Measurements from ENCODE around the gene CNIH1.

The CNIH1 gene

GRCh38 chr14:54425537-54426274 is 15.5 kb downstream of the CNIH1 start:
- Histone ChIP-seq H3K27ac (ENCODE audit: low read length) (no peak overlapping the region), H3K4me1 (ENCODE audit: low read length) (no peaks in the 10 kb centered on the region), H3K9me2 (replicated peaks; ENCODE audit: insufficient read depth, low read length) (no peaks in the 10 kb centered on the region), H3K4me2 (ENCODE audit: low read depth, low read length) (no peak overlapping the region), H4K20me1 (ENCODE audit: insufficient read depth, low read length) (no peaks in the 10 kb centered on the region), H3K9me3 (replicated peaks; ENCODE audit: insufficient read depth, low read length) (no peaks in the 10 kb centered on the region), H2AFZ (ENCODE audit: low read length) (no peak overlapping the region), H3K79me2 (ENCODE audit: low read length) (no peaks in the 10 kb centered on the region), H3F3A (ENCODE audit: insufficient read depth, low read length) (no peaks in the 10 kb centered on the region), H3K36me3 (replicated peaks; ENCODE audit: insufficient read depth, low read length) (no peaks in the 10 kb centered on the region), H3K9ac (ENCODE audit: low read length) (no peak overlapping the region), H3K27me3 (replicated peaks; ENCODE audit: insufficient read depth, low read length) (no peaks in the 10 kb centered on the region), H3K4me3 (ENCODE audit: low read length) (no peak overlapping the region)
- DNase-seq: no peak
- no peak for TF ChIP-seq EZH2phosphoT487 (IDR thresholded peaks at IDR 0.05; ENCODE audit: low read length)
- no peak for TF ChIP-seq EZH2 (optimal IDR thresholded peaks at IDR 0.05; ENCODE audit: low read depth, low read length)

GRCh38 chr14:54425068-54425467 is 16.1 kb downstream of the CNIH1 start:
- Histone ChIP-seq H4K20me1 (ENCODE audit: insufficient read depth, low read length) (no peaks in the 10 kb centered on the region), H2AFZ (ENCODE audit: low read length) (no peak overlapping the region), H3K9me2 (replicated peaks; ENCODE audit: insufficient read depth, low read length) (no peaks in the 10 kb centered on the region), H3K4me3 (ENCODE audit: low read length) (no peak overlapping the region), H3K27me3 (replicated peaks; ENCODE audit: insufficient read depth, low read length) (no peaks in the 10 kb centered on the region), H3F3A (ENCODE audit: insufficient read depth, low read length) (no peaks in the 10 kb centered on the region), H3K79me2 (ENCODE audit: low read length) (no peaks in the 10 kb centered on the region), H3K9ac (ENCODE audit: low read length) (no peak overlapping the region), H3K9me3 (replicated peaks; ENCODE audit: insufficient read depth, low read length) (no peaks in the 10 kb centered on the region), H3K36me3 (replicated peaks; ENCODE audit: insufficient read depth, low read length) (no peaks in the 10 kb centered on the region), H3K27ac (ENCODE audit: low read length) (no peak overlapping the region), H3K4me1 (ENCODE audit: low read length) (no peaks in the 10 kb centered on the region), H3K4me2 (ENCODE audit: low read depth, low read length) (no peak overlapping the region)
- TF ChIP-seq CTCF (IDR thresholded peaks at IDR 0.05; ENCODE audit: low read length) (no peak), EZH2phosphoT487 (IDR thresholded peaks at IDR 0.05; ENCODE audit: low read length) (no peak), EZH2 (optimal IDR thresholded peaks at IDR 0.05; ENCODE audit: low read depth, low read length) (no peak)
- no peak for DNase-seq

GRCh38 chr14:54424479-54424901 is 16.7 kb downstream of the CNIH1 start:
- no peak overlapping the region for H3K4me3 ChIP-seq (ENCODE audit: low read length)
- no peaks in the 10 kb centered on the region for H3K9me2 ChIP-seq (replicated peaks; ENCODE audit: insufficient read depth, low read length)
- H3F3A ChIP-seq (ENCODE audit: insufficient read depth, low read length): no peaks in the 10 kb centered on the region
- H3K4me1 ChIP-seq (ENCODE audit: low read length): no peaks in the 10 kb centered on the region
- H2AFZ ChIP-seq (ENCODE audit: low read length): no peak overlapping the region
- H3K36me3 ChIP-seq (replicated peaks; ENCODE audit: insufficient read depth, low read length): no peaks in the 10 kb centered on the region
- TF ChIP-seq EZH2 (optimal IDR thresholded peaks at IDR 0.05; ENCODE audit: low read depth, low read length) (no peak), EZH2phosphoT487 (IDR thresholded peaks at IDR 0.05; ENCODE audit: low read length) (no peak), CTCF (IDR thresholded peaks at IDR 0.05; ENCODE audit: low read length) (no peak)
- no peak overlapping the region for H3K9ac ChIP-seq (ENCODE audit: low read length)
- no peak for DNase-seq
- no peaks in the 10 kb centered on the region for H3K27me3 ChIP-seq (replicated peaks; ENCODE audit: insufficient read depth, low read length)
- no peaks in the 10 kb centered on the region for H3K9me3 ChIP-seq (replicated peaks; ENCODE audit: insufficient read depth, low read length)
- H4K20me1 ChIP-seq (ENCODE audit: insufficient read depth, low read length): no peaks in the 10 kb centered on the region
- no peak overlapping the region for H3K27ac ChIP-seq (ENCODE audit: low read length)
- H3K4me2 ChIP-seq (ENCODE audit: low read depth, low read length): no peak overlapping the region
- H3K79me2 ChIP-seq (ENCODE audit: low read length): no peaks in the 10 kb centered on the region

GRCh38 chr14:54423991-54424390 is 17.2 kb downstream of the CNIH1 start:
- Histone ChIP-seq H3K27ac (ENCODE audit: low read length) (no peak overlapping the region), H3K4me1 (ENCODE audit: low read length) (no peaks in the 10 kb centered on the region), H3K36me3 (replicated peaks; ENCODE audit: insufficient read depth, low read length) (no peaks in the 10 kb centered on the region), H3K4me2 (ENCODE audit: low read depth, low read length) (no peak overlapping the region), H3K9me2 (replicated peaks; ENCODE audit: insufficient read depth, low read length) (no peaks in the 10 kb centered on the region), H2AFZ (ENCODE audit: low read length) (no peak overlapping the region), H3K27me3 (replicated peaks; ENCODE audit: insufficient read depth, low read length) (no peaks in the 10 kb centered on the region), H3K9ac (ENCODE audit: low read length) (no peak overlapping the region), H4K20me1 (ENCODE audit: insufficient read depth, low read length) (no peaks in the 10 kb centered on the region), H3F3A (ENCODE audit: insufficient read depth, low read length) (no peaks in the 10 kb centered on the region), H3K79me2 (ENCODE audit: low read length) (no peaks in the 10 kb centered on the region), H3K9me3 (replicated peaks; ENCODE audit: insufficient read depth, low read length) (no peaks in the 10 kb centered on the region), H3K4me3 (ENCODE audit: low read length) (no peak overlapping the region)
- DNase-seq: no peak
- no peak for TF ChIP-seq CTCF (IDR thresholded peaks at IDR 0.05; ENCODE audit: low read length)
- no peak for TF ChIP-seq EZH2phosphoT487 (IDR thresholded peaks at IDR 0.05; ENCODE audit: low read length)
- TF ChIP-seq EZH2 (optimal IDR thresholded peaks at IDR 0.05; ENCODE audit: low read depth, low read length): no peak

Measured in MM.1S (cell line).